ENCODE data around the gene PPM1F. TPM values are rescaled to one million over a fixed set of nuclear protein-coding genes. Genes with fewer than 3 reads are reported as not detected.
"Not testable (repeated sequence)": the region's sequence is repeated elsewhere in the genome, so short reads cannot be mapped to it uniquely, and the experiment has no call there.

PPM1F gene
- total RNA-seq, 2 donors from 2014 or later: 17.0 to 29.6 TPM

DNA sequence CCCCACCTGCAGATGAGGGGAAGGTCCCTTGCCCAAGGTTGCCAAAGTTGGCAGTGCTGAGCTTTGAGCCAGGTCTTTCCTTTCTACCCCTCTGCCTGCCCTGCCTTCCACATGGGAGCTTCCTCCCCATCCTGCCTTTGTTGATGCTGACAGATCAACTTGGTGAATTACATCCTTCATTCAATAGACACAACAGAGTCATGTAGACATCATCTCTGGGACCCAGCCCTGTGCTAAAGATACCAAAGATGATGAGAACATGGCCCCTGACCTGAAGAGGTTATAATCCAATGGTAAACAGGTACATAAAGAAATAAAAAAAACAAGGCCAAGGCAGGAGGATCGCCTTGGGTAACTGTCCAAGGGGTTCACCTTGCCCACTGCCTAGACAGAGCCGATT, 42.8 kb downstream of the PPM1F start:
- Histone ChIP-seq H3K4me3 (no peak overlapping the region), H3K27ac (no peak overlapping the region), H3K36me3 (no peaks in the 10 kb centered on the region), H3K4me1 (no peaks in the 10 kb centered on the region), H3K9me3 (no peaks in the 10 kb centered on the region), H3K27me3 (no peaks in the 10 kb centered on the region)
- TF ChIP-seq, protein P1, sequence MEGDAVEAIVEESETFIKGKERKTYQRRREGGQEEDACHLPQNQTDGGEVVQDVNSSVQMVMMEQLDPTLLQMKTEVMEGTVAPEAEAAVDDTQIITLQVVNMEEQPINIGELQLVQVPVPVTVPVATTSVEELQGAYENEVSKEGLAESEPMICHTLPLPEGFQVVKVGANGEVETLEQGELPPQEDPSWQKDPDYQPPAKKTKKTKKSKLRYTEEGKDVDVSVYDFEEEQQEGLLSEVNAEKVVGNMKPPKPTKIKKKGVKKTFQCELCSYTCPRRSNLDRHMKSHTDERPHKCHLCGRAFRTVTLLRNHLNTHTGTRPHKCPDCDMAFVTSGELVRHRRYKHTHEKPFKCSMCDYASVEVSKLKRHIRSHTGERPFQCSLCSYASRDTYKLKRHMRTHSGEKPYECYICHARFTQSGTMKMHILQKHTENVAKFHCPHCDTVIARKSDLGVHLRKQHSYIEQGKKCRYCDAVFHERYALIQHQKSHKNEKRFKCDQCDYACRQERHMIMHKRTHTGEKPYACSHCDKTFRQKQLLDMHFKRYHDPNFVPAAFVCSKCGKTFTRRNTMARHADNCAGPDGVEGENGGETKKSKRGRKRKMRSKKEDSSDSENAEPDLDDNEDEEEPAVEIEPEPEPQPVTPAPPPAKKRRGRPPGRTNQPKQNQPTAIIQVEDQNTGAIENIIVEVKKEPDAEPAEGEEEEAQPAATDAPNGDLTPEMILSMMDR (IDR thresholded peaks at IDR 0.05): no peak
- DNase-seq (ENCODE audit: low spot score): no peak

DNA sequence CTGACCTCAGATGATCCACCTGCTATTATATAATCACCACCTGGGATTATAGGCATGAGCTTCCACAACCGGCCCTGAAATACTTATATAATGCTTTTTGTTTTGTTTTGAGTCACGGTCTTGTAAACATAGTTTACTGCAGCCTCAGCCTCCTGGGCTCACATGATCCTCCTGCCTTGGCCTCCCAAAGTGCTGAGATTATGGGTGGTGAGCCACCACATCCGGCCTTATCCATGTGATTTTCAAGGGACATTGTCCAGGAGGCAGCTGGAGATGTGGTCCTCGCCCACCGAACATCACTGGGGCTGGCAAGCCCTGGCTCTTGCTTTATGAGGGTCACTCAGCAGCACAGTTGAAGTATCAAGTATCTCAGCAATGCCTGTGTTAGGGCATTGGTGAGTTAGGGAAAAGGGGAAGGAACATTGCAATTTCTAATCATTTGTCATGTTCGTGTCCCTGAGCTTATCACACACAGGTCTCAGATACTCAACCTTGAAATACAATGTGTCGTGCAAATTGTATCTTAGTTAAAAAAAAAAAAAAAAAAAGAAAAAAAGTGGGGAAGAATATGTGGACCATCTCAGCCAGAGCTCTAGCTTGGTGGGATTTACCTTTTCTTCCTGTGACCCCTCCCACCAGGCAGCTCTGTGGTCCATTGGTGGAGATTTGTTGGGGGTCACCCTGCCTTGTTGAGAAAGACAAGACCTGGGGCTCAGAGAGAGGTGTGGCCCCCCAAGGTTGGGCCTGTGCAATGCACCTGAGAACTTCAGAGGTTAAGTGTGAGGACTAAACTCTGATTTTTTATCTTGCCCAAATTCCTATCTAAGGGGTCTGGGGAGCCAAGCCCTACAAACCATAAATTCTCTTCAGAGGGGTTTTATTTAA, 44.8 kb downstream of the PPM1F start:
- H3K27me3 ChIP-seq: no peaks in the 10 kb centered on the region
- H3K4me3 ChIP-seq: no peak overlapping the region
- no peaks in the 10 kb centered on the region for H3K9me3 ChIP-seq
- no peak overlapping the region for H3K27ac ChIP-seq
- no peaks in the 10 kb centered on the region for H3K36me3 ChIP-seq
- DNase-seq (ENCODE audit: low spot score): no peak
- TF ChIP-seq, protein P1 (IDR thresholded peaks at IDR 0.05): no peak
- no peaks in the 10 kb centered on the region for H3K4me1 ChIP-seq

DNA sequence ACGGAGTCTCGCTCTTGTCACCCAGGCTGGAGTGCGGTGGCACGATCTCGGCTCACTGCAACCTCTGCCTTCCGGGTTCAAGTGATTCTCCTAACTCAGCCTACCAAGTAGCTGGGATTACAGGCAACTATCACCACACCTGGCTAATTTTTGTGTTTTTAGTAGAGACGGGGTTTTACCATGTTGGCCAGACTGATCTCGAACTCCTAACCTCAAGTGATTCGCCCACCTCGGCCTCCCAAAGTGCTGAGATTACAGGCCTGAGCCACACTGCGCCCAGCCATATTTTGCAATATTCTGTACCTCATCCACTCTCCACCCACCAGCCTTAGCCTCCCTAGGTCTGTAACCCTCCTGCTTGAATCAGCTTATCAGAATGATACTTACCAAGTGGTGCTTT, 47.4 kb downstream of the PPM1F start:
- H3K4me1 ChIP-seq; DNase-seq (ENCODE audit: low spot score); H3K9me3 ChIP-seq; H3K27ac ChIP-seq; H3K4me3 ChIP-seq; H3K27me3 ChIP-seq; H3K36me3 ChIP-seq: not testable (repeated sequence)

DNA sequence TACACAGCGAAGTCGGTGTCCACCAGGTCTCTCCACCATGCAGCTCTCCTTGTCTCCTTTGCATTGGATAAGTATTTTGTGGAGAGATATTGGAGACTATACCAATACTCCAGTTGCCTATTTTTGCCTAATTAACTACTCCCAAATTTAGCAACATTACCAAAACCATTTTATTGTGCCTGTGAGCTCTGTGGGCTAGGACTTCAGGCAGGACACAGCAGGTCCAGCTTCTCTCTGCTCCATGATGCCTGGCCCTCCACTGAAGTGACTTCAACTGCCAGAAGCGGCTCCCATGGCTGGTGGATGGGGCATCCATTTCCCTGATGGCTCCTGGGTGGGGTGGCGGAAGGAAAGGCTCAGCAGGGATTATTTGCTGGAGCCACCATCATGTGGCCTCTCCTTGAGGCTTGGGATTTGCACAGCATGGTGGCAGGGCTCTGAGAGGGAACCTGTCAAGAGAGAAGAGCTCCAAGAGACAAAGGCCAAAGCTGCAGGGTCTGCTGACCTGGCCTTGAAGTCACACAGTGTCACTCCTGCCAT, 48.3 kb downstream of the PPM1F start:
- Histone ChIP-seq H3K4me1 (no peaks in the 10 kb centered on the region), H3K4me3 (no peak overlapping the region), H3K9me3 (no peaks in the 10 kb centered on the region), H3K27ac (no peak overlapping the region), H3K36me3 (no peaks in the 10 kb centered on the region), H3K27me3 (no peaks in the 10 kb centered on the region)
- TF ChIP-seq, protein P1 (IDR thresholded peaks at IDR 0.05): no peak
- DNase-seq (ENCODE audit: low spot score): no peak

DNA sequence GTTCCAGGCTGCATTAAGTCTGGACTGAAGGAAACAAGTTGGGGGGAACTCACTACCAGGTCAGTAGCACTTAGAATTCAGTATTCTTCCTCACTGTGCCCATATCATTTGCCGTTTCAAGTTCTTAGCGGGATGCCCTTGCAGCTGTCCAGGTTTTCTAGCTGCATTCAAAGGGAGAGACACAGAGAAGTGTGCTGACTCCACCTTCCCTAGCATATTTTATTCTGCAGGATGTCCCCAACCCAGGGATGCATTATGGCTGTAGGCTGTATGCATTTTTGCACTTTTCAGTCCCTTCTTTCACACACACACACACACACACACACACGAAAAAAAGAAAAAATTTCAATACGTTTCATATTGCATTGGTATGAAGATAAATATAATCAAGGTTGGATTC, 49.4 kb downstream of the PPM1F start:
- H3K27me3 ChIP-seq: no peaks in the 10 kb centered on the region
- H3K27ac ChIP-seq: no peak overlapping the region
- H3K4me3 ChIP-seq: no peak overlapping the region
- H3K9me3 ChIP-seq: no peaks in the 10 kb centered on the region
- no peak for DNase-seq (ENCODE audit: low spot score)
- no peaks in the 10 kb centered on the region for H3K36me3 ChIP-seq
- TF ChIP-seq, protein P1 (IDR thresholded peaks at IDR 0.05): no peak
- H3K4me1 ChIP-seq: no peaks in the 10 kb centered on the region

DNA sequence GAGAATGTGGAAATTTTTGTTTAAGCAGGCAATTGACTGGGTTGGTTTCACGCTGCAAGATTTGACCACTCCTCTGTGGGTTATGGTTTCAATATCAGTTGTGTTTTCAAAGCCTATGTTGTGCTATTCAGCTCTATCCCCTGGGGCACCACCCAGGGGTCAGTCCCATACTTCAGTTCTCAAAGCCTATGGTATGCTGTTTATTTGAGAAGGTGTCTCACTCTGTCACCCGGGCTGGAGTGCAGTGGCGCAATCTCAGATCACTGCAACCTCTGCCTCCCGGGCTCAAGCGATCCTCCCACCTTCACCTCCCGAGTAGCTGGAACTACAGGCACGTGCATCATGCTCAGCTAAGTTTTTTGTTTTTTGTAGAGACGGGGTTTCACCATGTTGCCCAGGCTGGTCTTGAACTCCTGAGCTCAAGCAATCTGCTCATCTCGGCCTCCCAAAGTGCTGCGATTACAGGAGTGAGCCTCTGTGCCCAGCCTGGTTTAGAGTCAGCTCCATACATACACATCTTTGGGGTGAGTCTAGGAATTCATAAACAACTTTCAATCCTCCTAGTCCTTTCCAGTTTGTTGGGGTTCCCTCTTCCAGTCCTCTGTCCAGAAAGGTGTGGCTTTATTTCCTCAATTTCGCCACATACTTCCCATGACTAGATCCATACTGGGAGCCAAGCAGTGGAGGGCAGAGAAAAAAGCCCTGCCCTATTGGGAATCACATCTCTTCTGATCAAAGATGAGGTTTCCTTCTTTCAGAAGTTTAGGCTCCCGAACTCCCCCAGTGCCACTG, 50.2 kb downstream of the PPM1F start:
- no peaks in the 10 kb centered on the region for H3K4me1 ChIP-seq
- no peaks in the 10 kb centered on the region for H3K36me3 ChIP-seq
- H3K27me3 ChIP-seq: no peaks in the 10 kb centered on the region
- no peaks in the 10 kb centered on the region for H3K9me3 ChIP-seq
- DNase-seq (ENCODE audit: low spot score): no peak
- H3K27ac ChIP-seq: no peak overlapping the region
- H3K4me3 ChIP-seq: no peak overlapping the region
- TF ChIP-seq, protein P1 (IDR thresholded peaks at IDR 0.05): no peak
